AG20443 (cell line): ENCODE measurements around the gene CFAP91.
A peak's percentile ranks its signal among the peaks of the same experiment; 100 is the strongest.

Source experiments
- DNase-seq: peaks from one replicate; pipeline ENCODE4 v3.0.0; 2012; ENCODE audit warnings: low spot score, mixed read lengths

CFAP91 gene

DNA sequence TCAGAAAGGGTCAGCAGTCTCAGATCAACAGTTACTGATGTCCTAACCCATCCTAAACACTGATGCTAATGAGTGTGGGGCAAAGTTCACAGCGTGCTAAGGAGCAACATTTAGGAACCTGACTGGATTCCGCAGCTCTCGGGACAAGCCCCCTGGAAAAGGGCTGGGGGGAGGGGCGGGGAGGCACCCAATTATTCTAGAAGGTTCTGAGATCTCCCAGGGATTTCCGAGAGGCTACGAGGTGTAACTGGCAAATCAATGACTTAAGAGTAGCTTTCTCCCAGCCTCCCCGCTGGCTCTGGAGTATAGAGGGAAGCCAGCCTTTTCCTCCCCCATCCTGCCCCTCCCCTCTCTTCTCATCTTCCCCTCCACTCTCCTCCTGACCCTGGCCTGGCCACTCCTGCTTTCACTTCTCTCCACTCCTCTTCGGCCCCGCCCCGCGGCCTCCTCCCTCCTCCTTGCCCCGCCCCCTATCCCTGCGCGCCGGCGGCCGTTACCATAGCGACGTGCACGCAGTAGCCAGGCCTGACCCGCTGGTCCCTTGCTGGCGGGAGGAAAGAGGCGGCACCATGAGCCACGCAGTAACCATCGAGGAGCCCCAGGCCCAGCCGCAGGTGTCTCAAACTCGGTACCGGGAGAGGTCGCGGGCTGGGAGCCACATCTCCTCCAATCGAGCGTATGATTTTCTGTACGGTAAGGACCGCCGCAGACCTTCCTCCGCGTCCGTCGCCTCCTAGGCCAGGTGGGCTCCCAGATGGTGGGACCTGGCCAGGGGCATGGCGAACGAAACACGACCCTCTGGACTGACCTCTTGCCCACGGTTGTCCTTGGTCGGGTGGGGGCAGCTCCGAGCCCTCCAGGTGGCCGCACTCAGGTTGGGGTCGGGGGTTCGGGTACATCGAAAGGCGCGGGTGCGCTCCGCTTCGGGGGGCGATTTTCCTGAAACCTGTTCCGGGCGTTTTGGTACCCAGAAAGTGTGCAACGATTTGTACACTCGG, at the start of gene CFAP91:
CFAP91 (plus strand) TSS at position 493 of the 998 bp plus-strand sequence; CDS start at position 570, 77 bp downstream.
- peak; percentile 99 for DNase-seq

DNA sequence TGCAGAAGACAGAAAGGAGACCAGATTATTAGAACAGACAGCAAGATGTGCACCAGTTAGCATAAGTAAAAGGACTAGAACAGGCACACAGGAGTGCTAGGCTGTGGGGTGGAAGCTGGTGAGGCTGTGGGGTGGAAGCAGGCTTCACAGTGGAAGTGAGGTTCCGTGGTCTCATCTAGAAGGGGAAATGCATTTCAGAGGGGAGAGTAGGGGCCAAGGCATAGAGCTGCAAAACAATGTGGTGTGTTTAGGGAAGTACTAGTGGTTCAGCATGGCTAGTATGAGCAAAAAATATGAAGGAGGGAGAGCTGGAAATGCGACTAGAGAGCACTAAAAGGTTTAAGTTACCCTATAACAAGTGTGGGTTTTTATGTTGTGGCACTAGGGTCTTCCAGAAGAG, 48.9 kb upstream of the CFAP91 start:
- no peak for DNase-seq

DNA sequence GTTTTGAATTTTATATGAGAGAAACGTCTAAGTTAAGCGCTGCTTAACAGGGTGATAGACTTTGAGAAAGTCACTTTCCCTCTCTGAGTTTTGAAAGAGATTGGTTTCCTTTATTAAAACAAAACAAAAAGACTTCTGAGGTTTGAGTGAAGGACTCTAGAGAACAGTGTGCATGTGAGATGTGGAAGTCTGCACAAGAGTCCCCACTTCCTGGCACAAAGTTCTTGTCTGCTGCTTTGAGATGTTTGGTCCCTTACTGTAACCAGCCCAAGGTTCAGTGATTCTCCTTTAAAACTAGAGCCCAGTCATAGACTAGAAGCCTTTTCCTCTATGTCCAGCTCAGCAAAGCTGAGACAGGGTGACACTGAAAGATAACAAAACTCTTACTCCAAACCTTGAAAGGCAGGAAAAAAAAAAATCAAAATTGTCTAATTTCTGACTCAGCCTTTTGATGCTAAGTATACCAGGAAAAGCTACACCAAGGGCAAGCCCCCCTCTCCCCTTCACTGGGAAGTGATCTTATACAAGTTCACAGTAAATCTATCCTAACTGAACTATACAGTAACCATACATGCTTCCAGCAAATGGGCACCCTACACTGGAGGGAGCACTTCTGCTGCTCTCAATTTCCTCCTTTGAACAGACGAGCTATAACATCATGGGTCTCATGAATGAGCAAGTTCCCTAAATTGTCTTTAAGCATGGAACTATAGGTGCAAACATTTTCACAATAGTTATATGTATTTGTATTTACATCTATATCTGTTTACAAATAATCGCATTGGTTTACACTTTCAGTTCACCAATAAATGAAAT, 44.7 kb upstream of the CFAP91 start:
- no peak for DNase-seq

- no peak for DNase-seq
Measured at GRCh38 chr3:119658994-119659393, 43.8 kb upstream of the CFAP91 start.

GRCh38 chr3:119659606-119660291, 43.1 kb upstream of the CFAP91 start:
- DNase-seq: no peak

- peak; percentile 14 for DNase-seq
Measured at GRCh38 chr3:119660474-119661440, 42.1 kb upstream of the CFAP91 start, which contains the start of gene POPDC2. Gene POPDC2 (minus strand): TSS chr3:119660589. CDS start chr3:119660423, 166 bp downstream.

DNA sequence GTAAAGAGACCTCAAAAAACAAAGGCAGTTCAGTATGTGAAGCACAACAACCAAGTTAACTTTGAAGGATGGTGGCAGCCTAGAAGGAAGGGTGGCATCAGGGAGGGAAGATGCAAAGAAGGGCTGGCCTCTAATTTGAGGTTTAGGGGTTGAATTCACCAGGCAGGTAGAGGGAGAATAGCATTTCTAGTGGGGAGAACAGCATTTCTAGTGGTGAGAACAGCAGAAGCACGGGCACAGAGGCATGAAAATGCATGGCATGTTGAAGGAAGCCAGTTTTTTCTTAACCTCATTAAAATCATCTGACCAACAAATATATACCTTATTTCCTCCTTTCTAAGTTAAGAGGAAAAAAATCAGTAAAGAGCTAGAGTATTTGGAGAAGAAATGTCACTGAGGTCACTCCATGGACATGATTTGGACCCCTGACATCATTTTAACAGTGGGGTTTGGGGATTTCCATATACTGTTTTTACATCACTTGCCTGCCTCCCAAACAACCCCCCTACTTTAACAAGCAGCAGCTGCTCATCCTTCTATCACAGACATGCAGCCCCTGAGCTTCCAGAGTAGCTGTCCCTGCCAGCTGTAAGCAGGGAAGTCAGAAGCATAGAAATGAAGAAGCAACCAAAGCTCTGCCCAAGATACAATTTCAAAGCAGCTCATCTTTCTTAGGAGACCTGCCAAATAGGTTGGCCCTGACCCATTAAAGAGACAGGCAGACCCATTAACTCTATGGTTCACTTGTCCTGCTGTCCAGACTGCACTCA, 40.0 kb upstream of the CFAP91 start:
- DNase-seq: peak; percentile 43

- no peak for DNase-seq
Measured at GRCh38 chr3:119663885-119664284, 38.9 kb upstream of the CFAP91 start.

- DNase-seq: no peak
Measured at GRCh38 chr3:119664370-119664769, 38.5 kb upstream of the CFAP91 start.

DNA sequence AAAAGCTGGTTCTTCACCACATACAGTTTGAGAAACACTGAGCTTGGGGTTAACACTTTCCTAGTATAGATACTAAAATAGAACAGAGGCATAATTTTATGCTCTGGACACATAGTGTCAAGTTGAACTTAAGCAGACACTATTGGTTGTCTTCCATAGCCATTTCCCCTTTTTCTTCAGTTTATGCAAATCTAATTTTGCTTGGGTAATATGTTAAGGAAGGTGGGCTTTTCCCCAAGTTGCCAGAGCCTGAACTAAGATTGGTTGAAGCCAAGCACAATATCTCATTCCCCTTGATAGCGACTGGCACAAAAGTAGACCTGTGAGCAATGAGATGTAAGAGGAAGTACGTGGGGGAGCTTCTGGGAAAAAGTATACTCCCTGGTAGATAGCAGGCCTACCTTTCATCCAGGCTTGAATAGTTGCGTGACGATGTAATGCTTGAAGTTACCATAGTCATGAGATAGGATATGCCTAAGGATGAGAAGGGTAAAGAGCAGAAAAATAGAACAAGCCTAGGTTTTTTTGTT, 37.9 kb upstream of the CFAP91 start:
- no peak for DNase-seq

DNA sequence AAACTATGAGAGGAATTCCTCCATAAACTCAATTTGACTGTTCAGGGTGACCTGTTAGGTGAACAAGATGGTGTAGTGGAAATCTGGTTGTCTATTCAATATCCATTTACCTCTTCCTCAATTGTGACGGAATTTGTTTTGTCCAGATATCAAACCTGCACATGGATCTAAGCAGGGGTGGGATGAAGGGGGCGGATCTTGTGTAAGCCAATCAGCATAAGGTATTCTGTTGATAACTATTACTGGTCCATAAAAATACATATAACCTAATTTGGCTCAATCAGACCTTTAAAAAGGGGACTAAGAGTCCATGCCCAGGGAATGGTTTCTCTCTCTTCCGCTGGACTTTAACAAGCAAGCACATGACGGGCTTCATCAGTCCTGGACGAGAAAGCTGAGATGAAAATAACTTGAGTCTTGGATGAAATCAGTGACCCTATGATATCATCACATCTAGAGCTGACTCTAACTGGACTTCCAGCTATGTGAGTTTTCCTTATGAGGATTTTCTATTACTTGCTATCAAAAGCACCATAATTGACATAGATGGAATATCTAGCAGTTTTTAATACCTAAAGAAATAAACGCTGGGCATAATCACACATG, 36.8 kb upstream of the CFAP91 start:
- DNase-seq: no peak

GRCh38 chr3:119669906-119670570, 32.8 kb upstream of the CFAP91 start:
- DNase-seq: no peak

DNA sequence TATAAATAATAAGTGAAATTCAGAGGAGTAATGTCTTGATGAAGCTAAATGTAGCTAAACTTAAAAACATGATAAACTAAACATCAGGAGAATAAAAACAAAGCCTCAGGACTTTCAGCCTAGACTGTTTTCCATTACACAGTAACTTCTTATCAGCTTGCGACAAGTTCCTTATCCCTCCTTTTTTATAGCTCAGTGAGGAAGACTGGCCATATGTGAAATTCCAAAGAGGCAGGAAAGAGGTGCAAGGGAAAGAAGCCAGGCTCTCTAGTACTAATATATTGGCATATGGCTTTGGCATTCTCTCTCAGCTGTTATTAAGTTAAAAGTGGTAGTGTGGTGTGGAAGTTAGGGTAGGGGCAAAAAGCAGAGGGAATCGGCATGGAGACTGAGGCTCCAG, 30.0 kb upstream of the CFAP91 start:
- DNase-seq: no peak

DNA sequence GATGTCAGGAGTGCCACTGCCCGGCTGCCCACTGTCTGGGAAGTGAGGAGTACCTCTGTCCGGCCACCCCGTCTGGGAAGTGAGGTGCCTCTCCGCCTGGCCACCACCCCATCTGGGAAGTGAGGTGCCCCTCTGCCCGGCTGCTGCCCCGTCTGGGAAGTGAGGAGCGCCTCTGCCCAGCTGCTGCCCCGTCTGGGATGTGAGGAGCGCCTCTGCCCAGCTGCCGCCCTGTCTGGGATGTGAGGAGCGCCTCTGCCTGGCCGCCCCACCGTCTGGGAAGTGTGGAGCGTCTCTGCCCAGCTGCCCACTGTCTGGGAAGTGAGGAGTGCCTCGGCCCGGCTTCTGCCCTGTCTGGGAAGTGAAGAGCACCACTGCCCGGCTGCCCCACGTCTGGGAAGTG, 28.9 kb upstream of the CFAP91 start:
- DNase-seq: no peak

DNA sequence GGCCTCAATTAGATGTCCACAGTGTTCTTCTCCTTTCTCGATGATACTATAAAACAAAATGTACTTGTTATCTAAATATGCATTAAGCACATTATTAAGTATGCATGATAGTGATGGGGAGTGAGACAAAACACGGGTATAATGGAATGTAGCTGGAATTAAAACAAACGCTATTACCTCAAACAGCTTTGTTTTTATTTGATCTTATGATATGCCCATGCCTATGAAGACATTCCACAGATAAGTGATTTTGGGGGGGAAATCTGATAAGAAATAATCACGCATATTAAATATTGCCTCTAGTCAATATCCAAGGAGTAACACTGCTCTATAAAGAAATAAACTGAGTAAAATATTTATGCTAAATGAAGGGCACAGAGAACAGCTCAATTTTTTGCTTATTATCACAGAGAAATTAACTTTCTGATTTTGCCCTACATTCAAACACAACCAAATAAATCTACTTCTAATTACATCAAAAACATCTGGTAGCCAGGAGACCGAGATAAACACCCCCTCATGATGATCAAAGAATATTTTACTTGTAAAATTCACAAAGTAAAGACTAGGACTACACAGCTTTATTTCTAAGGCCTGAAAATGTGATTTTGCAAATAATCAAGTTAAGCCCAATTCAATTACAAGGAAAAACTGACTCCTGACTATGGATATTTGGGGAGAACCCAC, 27.5 kb upstream of the CFAP91 start:
- no peak for DNase-seq

- no peak for DNase-seq
Measured at GRCh38 chr3:119676020-119676419, 26.8 kb upstream of the CFAP91 start.

DNA sequence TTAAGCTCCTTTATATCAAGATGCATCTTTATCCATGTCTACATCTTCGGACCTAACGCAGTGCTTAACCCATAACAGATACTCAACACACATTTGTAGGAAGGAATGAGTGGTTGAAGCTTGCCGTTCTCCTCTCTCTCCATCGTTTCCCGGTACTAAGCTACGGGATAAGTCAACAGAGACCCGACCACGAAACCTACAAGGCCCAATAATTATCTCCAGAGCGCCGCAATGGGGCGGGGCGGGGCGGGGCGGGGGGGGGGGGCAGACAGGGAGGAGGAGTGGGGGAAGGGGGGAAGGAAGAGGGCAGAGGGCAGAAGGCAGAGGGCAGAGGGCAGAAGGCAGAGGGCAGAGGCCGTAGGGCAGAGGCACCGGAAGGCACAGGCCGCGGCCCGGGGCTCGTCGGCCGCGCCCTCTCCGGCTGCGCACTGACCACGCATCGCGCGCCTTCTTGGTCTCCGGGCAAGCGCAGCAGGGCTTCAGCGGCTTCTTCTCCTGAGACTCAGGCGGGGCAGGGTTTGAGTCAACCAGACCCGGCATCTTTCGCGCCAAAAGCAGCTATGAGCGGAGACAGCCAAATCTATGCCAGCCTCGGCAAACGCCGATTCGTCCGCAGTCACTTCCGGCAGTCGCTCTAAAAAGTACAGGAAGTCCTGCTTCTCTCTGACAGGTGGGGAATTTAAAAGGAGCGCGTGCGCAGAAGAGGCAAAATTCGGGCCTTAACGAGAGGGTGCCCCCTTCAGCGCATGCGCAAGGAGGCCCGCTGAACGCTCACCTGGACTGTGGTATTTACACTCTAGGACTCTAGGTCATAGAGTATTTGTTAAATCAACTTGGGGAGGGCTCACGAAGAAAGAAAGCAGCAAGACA, 25.8 kb upstream of the CFAP91 start, which contains the start of gene COX17:
COX17 (minus strand) TSS at position 636 of the 870 bp plus-strand sequence; CDS start at position 540, 96 bp downstream.
- DNase-seq: peak; percentile 97
